SK-N-SH (cell line): ENCODE data around the gene GMPR2. TPM values are rescaled to one million over a fixed set of nuclear protein-coding genes. Genes with fewer than 3 reads are reported as not detected.

Experiments used
- CTCF ChIA-PET: fragments of 300-600, 350-600 bp; formaldehyde crosslinking; extraction: SDS; loops from one replicate; lab custom pipeline; 2021; lab: Yijun Ruan, JAX
- POLR2A ChIA-PET: fragments of 350-600 bp; sonication (Branson Sonifier 250); formaldehyde crosslinking; extraction: SDS; loops from one replicate; lab custom pipeline; 2020; ENCODE audit warnings: antibody characterized with exemption, inconsistent platforms; lab: Yijun Ruan, JAX
- DNase-seq: peaks from one replicate; pipeline ENCODE4 v3.0.0; 2012
- H2AFZ ChIP-seq: fragments of 200-600 bp; sonication (generic); 2 replicates; pipeline ENCODE4 v1.8.1; 2016; ENCODE audit warnings: antibody characterized with exemption, mild to moderate bottlenecking, low read depth
- H3F3A ChIP-seq: fragments of 200-600 bp; sonication (generic); replicated peaks from 2 replicates; pipeline ENCODE3; 2016; ENCODE audit warnings: antibody characterized with exemption, mild to moderate bottlenecking; ENCODE audit not compliant: insufficient read depth
- H3K27ac ChIP-seq, 2 experiments: fragments of 200-500 bp in 1 of 2; fragments of 200-600 bp in 1 of 2; sonication (Bioruptor generic) in 1 of 2; sonication (generic), shearing (Covaris generic) in 1 of 2; 2 replicates each; pipeline versions ENCODE4 v1.5.1 to v1.6.1; 2014 to 2016; ENCODE audit warnings: low read depth in 2 of 2, inconsistent platforms in 1 of 2, low read length in 1 of 2, mild to moderate bottlenecking in 1 of 2, mixed read lengths in 1 of 2
- H3K27me3 ChIP-seq: fragments of 200-600 bp; sonication (generic), shearing (Covaris generic); 2 replicates; pipeline ENCODE4 v1.6.1; 2016; ENCODE audit warnings: mixed run types; ENCODE audit not compliant: insufficient read depth
- H3K36me3 ChIP-seq, 2 experiments: fragments of 200-500 bp in 1 of 2; fragments of 200-600 bp in 1 of 2; sonication (Bioruptor generic) in 1 of 2; sonication (generic) in 1 of 2; replicated peaks in 1 of 2; 2 replicates each; pipeline versions ENCODE3 to v1.5.1; 2014 to 2016; ENCODE audit warnings: low read length in 1 of 2, mild to moderate bottlenecking in 1 of 2; ENCODE audit not compliant: insufficient read depth in 2 of 2, control insufficient read depth in 1 of 2
- H3K4me1 ChIP-seq, 2 experiments: fragments of 200-500 bp in 1 of 2; fragments of 200-600 bp in 1 of 2; sonication (Bioruptor generic) in 1 of 2; sonication (generic), shearing (Covaris generic) in 1 of 2; 2 replicates each; pipeline versions ENCODE4 v1.5.1 to v1.6.1; 2014 to 2016; ENCODE audit warnings: low read depth in 1 of 2, low read length in 1 of 2, mixed run types in 1 of 2; ENCODE audit not compliant: insufficient read depth in 2 of 2, control insufficient read depth in 1 of 2
- H3K4me2 ChIP-seq: fragments of 200-600 bp; sonication (generic), shearing (Covaris generic); 2 replicates; pipeline ENCODE4 v1.6.1; 2017; ENCODE audit warnings: mixed run types
- H3K4me3 ChIP-seq, 2 experiments: fragments of 200-500 bp in 1 of 2; fragments of 200-600 bp in 1 of 2; sonication (Bioruptor generic) in 1 of 2; sonication (generic), shearing (Covaris generic) in 1 of 2; 2 replicates each; pipeline versions ENCODE4 v1.5.1 to v1.8.1; 2014 to 2016; ENCODE audit warnings: low read depth in 2 of 2, inconsistent platforms in 1 of 2, low read length in 1 of 2, mild to moderate bottlenecking in 1 of 2, mixed read lengths in 1 of 2, moderate library complexity in 1 of 2
- H3K79me2 ChIP-seq: fragments of 200-600 bp; sonication (generic); 2 replicates; pipeline ENCODE4 v1.8.1; 2017; ENCODE audit warnings: mild to moderate bottlenecking; ENCODE audit not compliant: insufficient read depth
- H3K9ac ChIP-seq: fragments of 200-600 bp; sonication (generic); 2 replicates; pipeline ENCODE4 v1.6.1; 2017; ENCODE audit warnings: mixed run types
- H3K9me2 ChIP-seq: fragments of 200-600 bp; sonication (generic); 2 replicates; pipeline ENCODE4 v1.6.1; 2017; ENCODE audit warnings: mixed run types
- H3K9me3 ChIP-seq: fragments of 200-600 bp; sonication (generic); 2 replicates; pipeline ENCODE4 v1.6.1; 2017; ENCODE audit warnings: mixed run types, mild to moderate bottlenecking, moderate library complexity
- H4K20me1 ChIP-seq: fragments of 200-600 bp; sonication (generic); 2 replicates; pipeline ENCODE4 v1.6.1; 2017; ENCODE audit warnings: mild to moderate bottlenecking, mixed run types; ENCODE audit not compliant: insufficient read depth
- CHD2 ChIP-seq: fragments of 150-350 bp; IDR thresholded peaks from 2 replicates; pipeline ENCODE4 v1.6.1; 2018; ENCODE audit warnings: low read length; ENCODE audit not compliant: partially characterized antibody
- ELF1 ChIP-seq: IDR thresholded peaks from 2 replicates; pipeline ENCODE4 v1.4.0; 2012
- EP300 ChIP-seq, 2 experiments: IDR thresholded peaks; 2 replicates each; pipeline versions ENCODE4 v1.4.0 to v1.6.1; 2012; ENCODE audit warnings: borderline replicate concordance in 1 of 2, low read depth in 1 of 2, low read length in 1 of 2
- FOSL2 ChIP-seq: IDR thresholded peaks from 2 replicates; pipeline ENCODE4 v1.4.0; 2012; ENCODE audit warnings: low read depth, mild to moderate bottlenecking, moderate library complexity, borderline replicate concordance
- FOXJ3 ChIP-seq: sonication (generic); formaldehyde crosslinking; IDR thresholded peaks from 2 replicates; pipeline ENCODE4 v1.5.1; 2020; ENCODE audit warnings: mild to moderate bottlenecking, missing genetic modification reagents
- GATA2 ChIP-seq: sonication (generic); formaldehyde crosslinking; IDR thresholded peaks from 2 replicates; pipeline ENCODE4 v1.5.0; 2020; ENCODE audit warnings: mild to moderate bottlenecking, missing genetic modification reagents
- MEF2A ChIP-seq: IDR thresholded peaks from 2 replicates; pipeline ENCODE4 v1.4.0; 2012; ENCODE audit warnings: low read depth, borderline replicate concordance
- MXI1 ChIP-seq: IDR thresholded peaks from 2 replicates; pipeline ENCODE4 v1.6.1; 2012; ENCODE audit warnings: mild to moderate bottlenecking, low read depth, low read length, improper control_type of control experiment
- NRF1 ChIP-seq: IDR thresholded peaks from 2 replicates; pipeline ENCODE4 v1.6.1; 2012; ENCODE audit warnings: low read depth, mild to moderate bottlenecking, low read length
- SIN3A ChIP-seq: IDR thresholded peaks from 2 replicates; pipeline ENCODE4 v1.6.1; 2012; ENCODE audit warnings: low read depth, mild to moderate bottlenecking, low read length, moderate library complexity, borderline replicate concordance
- TCF12 ChIP-seq: IDR thresholded peaks from 2 replicates; pipeline ENCODE4 v1.4.0; 2012
- TEAD4 ChIP-seq: IDR thresholded peaks from 2 replicates; pipeline ENCODE4 v1.4.0; 2012; ENCODE audit warnings: mild to moderate bottlenecking, borderline replicate concordance; ENCODE audit not compliant: insufficient read depth
- WGBS: methylation state at CpG from one replicate; pipeline ENCODE4 v1.1.6; 2017; ENCODE audit warnings: low lambda C conversion rate; 5-methylcytosine and 5-hydroxymethylcytosine counted together
- polyA plus RNA-seq, 3 experiments: library from polyadenylated mRNA; depleted of rRNA; stranded (reverse); fragments of >200 nt; gene quantifications; 2 replicates each; pipeline ENCODE4 v1.2.3, GENCODE V29; 2012
- TF ChIP-seq, protein P1 (sequence below): IDR thresholded peaks from 2 replicates; pipeline ENCODE4 v1.4.0; 2012; ENCODE audit warnings: low read depth, borderline replicate concordance
- TF ChIP-seq, protein P2 (sequence below): fragments of 150-350 bp; IDR thresholded peaks from 2 replicates; pipeline ENCODE4 v1.6.1; 2017; ENCODE audit warnings: antibody characterized with exemption, low read length, low read depth, borderline replicate concordance
- TF ChIP-seq, protein P3 (sequence below): fragments of 150-350 bp; IDR thresholded peaks from 2 replicates; pipeline ENCODE4 v1.6.1; 2016; ENCODE audit warnings: mild to moderate bottlenecking, low read depth, low read length
- TF ChIP-seq, protein P4 (sequence below): IDR thresholded peaks from 2 replicates; pipeline ENCODE4; 2012
- TF ChIP-seq, protein P5 (sequence below): fragments of 200-600 bp; sonication (generic); IDR thresholded peaks from 2 replicates; pipeline ENCODE4 v1.6.1; 2017; ENCODE audit warnings: antibody characterized with exemption, mild to moderate bottlenecking, moderate library complexity
- TF ChIP-seq, protein P6 (sequence below): IDR thresholded peaks from 2 replicates; pipeline ENCODE4 v1.4.0; 2012; ENCODE audit warnings: low read depth, borderline replicate concordance

Gene GMPR2
- polyA plus RNA-seq, 1 of the 3 experiments (the other 2 are of a cell fraction) = 97.0 TPM

DNA sequence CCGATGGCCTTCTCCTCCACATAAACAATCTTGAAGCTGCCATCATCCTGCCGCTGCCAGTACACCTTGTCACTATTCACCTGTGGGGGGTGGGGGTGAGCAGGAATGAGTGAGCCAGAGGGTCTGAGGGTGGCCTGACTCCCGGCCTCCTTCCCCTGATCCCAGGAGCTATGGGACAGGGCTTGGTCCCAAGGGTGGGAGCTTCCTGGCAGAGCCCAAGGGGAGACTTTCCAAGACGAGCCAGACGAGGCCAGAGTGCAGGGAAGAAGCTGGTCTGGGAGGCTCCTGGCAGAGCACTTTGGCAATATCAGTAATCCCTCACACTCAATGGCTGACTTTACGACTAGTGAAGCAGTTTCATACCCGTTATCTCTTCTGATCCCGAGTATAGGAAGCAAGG is 22.7 kb downstream of the GMPR2 start (continued):
- no peak for TF ChIP-seq SIN3A
- TF ChIP-seq FOXJ3 = no peak
- TF ChIP-seq, protein P1, sequence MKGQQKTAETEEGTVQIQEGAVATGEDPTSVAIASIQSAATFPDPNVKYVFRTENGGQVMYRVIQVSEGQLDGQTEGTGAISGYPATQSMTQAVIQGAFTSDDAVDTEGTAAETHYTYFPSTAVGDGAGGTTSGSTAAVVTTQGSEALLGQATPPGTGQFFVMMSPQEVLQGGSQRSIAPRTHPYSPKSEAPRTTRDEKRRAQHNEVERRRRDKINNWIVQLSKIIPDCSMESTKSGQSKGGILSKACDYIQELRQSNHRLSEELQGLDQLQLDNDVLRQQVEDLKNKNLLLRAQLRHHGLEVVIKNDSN = no peak
- no peak for TF ChIP-seq ELF1
- TF ChIP-seq, protein P2, sequence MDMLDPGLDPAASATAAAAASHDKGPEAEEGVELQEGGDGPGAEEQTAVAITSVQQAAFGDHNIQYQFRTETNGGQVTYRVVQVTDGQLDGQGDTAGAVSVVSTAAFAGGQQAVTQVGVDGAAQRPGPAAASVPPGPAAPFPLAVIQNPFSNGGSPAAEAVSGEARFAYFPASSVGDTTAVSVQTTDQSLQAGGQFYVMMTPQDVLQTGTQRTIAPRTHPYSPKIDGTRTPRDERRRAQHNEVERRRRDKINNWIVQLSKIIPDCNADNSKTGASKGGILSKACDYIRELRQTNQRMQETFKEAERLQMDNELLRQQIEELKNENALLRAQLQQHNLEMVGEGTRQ = no peak
- no peak for TF ChIP-seq CHD2

DNA sequence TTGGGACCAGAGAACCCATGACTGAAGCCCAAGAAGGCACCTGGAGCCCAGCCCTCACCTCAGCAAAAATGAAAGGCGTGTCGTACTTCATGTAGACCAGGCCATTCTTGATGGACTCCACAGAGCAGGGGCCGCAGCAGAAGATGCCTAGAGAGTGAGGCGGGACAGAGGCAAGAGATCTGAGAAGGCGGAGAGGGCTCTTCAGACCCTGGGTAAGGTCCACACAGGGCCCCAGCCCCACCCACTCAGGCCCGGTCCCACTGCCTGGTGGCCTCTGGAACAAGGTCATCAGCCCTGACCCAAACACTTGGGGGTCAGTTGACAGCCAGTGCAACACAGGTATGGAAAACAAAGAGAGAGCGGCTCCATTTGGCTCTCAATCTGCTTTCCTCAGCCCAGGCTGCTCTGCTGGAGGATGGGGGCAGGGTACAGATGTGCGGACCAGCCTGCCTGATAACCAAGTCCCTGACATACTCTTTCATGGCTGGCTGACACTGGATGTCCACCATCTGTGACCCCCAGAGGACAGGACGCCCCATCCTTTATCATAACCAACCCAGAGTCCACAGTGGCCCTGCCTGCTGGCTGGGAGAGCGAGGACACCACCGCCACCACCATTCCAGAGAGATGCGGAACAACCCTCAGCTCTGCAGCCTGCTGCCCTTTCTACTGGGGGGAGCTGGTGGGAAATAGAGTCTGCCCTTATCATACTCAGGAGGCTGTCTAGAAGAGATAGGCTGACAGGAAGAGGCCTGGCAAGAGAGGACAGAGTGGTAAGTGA is 23.4 kb downstream of the GMPR2 start:
- Histone ChIP-seq H3K9ac (no peak overlapping the region), H3K4me1 (peaks cover 0 to 3% of the 10 kb centered on the region in 2 experiments; a peak in 1 of 4 replicates), H3K9me2 (no peaks in the 10 kb centered on the region), H3F3A (peaks cover 5% of the 10 kb centered on the region), H3K9me3 (no peaks in the 10 kb centered on the region), H3K36me3 (peaks cover 0 to 3% of the 10 kb centered on the region in 2 experiments), H3K27ac (no peak overlapping the region), H2AFZ (no peak overlapping the region), H4K20me1 (no peaks in the 10 kb centered on the region), H3K27me3 (no peaks in the 10 kb centered on the region), H3K4me3 (no peak overlapping the region), H3K4me2 (no peak overlapping the region), H3K79me2 (no peaks in the 10 kb centered on the region)
- WGBS = 96% methylated on average over 8 of the region's 12 CpGs
- CTCF ChIA-PET = interaction anchor here (1.0 to 4.0 kb wide), 5 partner anchors 10 to 52 kb away, joined by 3 to 15 read pairs (median 5); partner anchors contain the start of genes CIDEB and TINF2
- DNase-seq = no peak
- POLR2A ChIA-PET = no interaction called here
- TF ChIP-seq EP300 (IDR thresholded peaks at IDR 0.05; ENCODE audit: borderline replicate concordance in 1 of 2, low read depth in 1 of 2, low read length in 1 of 2) = no peak
- TF ChIP-seq, protein P3, sequence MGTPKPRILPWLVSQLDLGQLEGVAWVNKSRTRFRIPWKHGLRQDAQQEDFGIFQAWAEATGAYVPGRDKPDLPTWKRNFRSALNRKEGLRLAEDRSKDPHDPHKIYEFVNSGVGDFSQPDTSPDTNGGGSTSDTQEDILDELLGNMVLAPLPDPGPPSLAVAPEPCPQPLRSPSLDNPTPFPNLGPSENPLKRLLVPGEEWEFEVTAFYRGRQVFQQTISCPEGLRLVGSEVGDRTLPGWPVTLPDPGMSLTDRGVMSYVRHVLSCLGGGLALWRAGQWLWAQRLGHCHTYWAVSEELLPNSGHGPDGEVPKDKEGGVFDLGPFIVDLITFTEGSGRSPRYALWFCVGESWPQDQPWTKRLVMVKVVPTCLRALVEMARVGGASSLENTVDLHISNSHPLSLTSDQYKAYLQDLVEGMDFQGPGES = no peak
- no peak for TF ChIP-seq ELF1
- TF ChIP-seq, protein P4, sequence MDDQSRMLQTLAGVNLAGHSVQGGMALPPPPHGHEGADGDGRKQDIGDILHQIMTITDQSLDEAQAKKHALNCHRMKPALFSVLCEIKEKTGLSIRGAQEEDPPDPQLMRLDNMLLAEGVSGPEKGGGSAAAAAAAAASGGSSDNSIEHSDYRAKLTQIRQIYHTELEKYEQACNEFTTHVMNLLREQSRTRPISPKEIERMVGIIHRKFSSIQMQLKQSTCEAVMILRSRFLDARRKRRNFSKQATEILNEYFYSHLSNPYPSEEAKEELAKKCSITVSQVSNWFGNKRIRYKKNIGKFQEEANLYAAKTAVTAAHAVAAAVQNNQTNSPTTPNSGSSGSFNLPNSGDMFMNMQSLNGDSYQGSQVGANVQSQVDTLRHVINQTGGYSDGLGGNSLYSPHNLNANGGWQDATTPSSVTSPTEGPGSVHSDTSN = no peak
- TF ChIP-seq MEF2A = no peak
- TF ChIP-seq NRF1 = no peak
- TF ChIP-seq TCF12 = no peak
- no peak for TF ChIP-seq FOSL2
- TF ChIP-seq MXI1 = no peak
- TF ChIP-seq, protein P5, sequence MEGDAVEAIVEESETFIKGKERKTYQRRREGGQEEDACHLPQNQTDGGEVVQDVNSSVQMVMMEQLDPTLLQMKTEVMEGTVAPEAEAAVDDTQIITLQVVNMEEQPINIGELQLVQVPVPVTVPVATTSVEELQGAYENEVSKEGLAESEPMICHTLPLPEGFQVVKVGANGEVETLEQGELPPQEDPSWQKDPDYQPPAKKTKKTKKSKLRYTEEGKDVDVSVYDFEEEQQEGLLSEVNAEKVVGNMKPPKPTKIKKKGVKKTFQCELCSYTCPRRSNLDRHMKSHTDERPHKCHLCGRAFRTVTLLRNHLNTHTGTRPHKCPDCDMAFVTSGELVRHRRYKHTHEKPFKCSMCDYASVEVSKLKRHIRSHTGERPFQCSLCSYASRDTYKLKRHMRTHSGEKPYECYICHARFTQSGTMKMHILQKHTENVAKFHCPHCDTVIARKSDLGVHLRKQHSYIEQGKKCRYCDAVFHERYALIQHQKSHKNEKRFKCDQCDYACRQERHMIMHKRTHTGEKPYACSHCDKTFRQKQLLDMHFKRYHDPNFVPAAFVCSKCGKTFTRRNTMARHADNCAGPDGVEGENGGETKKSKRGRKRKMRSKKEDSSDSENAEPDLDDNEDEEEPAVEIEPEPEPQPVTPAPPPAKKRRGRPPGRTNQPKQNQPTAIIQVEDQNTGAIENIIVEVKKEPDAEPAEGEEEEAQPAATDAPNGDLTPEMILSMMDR = no peak
- TF ChIP-seq, protein P6, sequence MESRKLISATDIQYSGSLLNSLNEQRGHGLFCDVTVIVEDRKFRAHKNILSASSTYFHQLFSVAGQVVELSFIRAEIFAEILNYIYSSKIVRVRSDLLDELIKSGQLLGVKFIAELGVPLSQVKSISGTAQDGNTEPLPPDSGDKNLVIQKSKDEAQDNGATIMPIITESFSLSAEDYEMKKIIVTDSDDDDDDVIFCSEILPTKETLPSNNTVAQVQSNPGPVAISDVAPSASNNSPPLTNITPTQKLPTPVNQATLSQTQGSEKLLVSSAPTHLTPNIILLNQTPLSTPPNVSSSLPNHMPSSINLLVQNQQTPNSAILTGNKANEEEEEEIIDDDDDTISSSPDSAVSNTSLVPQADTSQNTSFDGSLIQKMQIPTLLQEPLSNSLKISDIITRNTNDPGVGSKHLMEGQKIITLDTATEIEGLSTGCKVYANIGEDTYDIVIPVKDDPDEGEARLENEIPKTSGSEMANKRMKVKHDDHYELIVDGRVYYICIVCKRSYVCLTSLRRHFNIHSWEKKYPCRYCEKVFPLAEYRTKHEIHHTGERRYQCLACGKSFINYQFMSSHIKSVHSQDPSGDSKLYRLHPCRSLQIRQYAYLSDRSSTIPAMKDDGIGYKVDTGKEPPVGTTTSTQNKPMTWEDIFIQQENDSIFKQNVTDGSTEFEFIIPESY = no peak
- TF ChIP-seq TEAD4 = no peak
- TF ChIP-seq GATA2 (CRISPR knock-in tag) = no peak
- TF ChIP-seq, protein P1 = no peak
